ENCODE results near the gene HSPA8. TPM values are rescaled to one million over a fixed set of nuclear protein-coding genes. Genes with fewer than 3 reads are reported as not detected.

The HSPA8 gene
- total and polyA plus RNA-seq, 2 experiments from 2014 or later, result 826 to 2,903 TPM

DNA sequence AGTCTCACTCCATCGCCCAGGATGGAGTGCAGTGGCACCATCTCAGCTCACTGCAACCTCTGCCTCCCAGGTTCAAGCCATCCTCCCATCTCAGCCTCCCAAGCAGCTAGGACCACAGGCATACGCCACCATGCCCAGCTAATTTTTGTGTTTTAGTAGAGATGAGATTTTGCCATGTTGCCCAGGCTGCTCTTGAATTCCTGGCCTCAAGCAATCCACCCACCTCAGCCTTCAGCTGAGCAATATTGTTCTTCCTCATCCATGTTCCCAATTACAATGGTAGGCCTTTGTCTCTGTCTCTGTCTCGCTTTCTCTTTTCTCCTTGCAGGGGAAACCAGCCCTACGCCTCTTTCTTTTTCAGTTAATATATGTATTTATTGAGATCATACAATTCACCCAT, 10.3 kb downstream of the HSPA8 start:
- ATAC-seq, result no peak
- Mint-ChIP-seq H3K4me1 (peaks cover 2% of the 10 kb centered on the region), H3K27ac (no peak overlapping the region), H3K36me3 (ENCODE audit: low read depth) (peaks cover 31% of the 10 kb centered on the region; the same call in 2 of the 3 replicates), H3K9me3 (no peaks in the 10 kb centered on the region; the same call in 2 of the 3 replicates), H3K27me3 (ENCODE audit: insufficient read depth, low read depth, poor library complexity) (peaks cover 17% of the 10 kb centered on the region), H3K4me3 (no peak overlapping the region)
- Histone ChIP-seq H3K36me3 (ENCODE audit: insufficient read depth) (peaks cover 11% of the 10 kb centered on the region), H3F3A (replicated peaks; ENCODE audit: low read depth) (peaks cover 25% of the 10 kb centered on the region), H3K79me2 (replicated peaks; ENCODE audit: insufficient read depth) (no peaks in the 10 kb centered on the region), H2AFZ (no peak overlapping the region), H3K4me1 (ENCODE audit: insufficient read depth) (no peaks in the 10 kb centered on the region; the same call in 1 of the 2 replicates), H3K27me3 (ENCODE audit: insufficient read depth) (no peaks in the 10 kb centered on the region), H3K9me2 (ENCODE audit: insufficient read depth) (no peaks in the 10 kb centered on the region), H3K4me2 (no peak overlapping the region), H3K27ac (ENCODE audit: low read depth) (no peak overlapping the region), H4K20me1 (replicated peaks; ENCODE audit: insufficient read depth) (peaks cover 11% of the 10 kb centered on the region), H3K4me3 (no peak overlapping the region)
- no peak for DNase-seq (ENCODE audit: low spot score)
- TF ChIP-seq JUNB (IDR thresholded peaks at IDR 0.05; ENCODE audit: unreplicated experiment) (no peak), STAT1 (IDR thresholded peaks at IDR 0.05; ENCODE audit: unreplicated experiment) (no peak), EZH2 (IDR thresholded peaks at IDR 0.05; ENCODE audit: low read depth, unreplicated experiment) (no peak), EZH2phosphoT487 (IDR thresholded peaks at IDR 0.05; ENCODE audit: unreplicated experiment) (no peak), ZNF114 (CRISPR knock-in tag; IDR thresholded peaks at IDR 0.05) (no peak), NANOG (IDR thresholded peaks at IDR 0.05; ENCODE audit: borderline replicate concordance) (no peak)
- TF ChIP-seq, protein P1, sequence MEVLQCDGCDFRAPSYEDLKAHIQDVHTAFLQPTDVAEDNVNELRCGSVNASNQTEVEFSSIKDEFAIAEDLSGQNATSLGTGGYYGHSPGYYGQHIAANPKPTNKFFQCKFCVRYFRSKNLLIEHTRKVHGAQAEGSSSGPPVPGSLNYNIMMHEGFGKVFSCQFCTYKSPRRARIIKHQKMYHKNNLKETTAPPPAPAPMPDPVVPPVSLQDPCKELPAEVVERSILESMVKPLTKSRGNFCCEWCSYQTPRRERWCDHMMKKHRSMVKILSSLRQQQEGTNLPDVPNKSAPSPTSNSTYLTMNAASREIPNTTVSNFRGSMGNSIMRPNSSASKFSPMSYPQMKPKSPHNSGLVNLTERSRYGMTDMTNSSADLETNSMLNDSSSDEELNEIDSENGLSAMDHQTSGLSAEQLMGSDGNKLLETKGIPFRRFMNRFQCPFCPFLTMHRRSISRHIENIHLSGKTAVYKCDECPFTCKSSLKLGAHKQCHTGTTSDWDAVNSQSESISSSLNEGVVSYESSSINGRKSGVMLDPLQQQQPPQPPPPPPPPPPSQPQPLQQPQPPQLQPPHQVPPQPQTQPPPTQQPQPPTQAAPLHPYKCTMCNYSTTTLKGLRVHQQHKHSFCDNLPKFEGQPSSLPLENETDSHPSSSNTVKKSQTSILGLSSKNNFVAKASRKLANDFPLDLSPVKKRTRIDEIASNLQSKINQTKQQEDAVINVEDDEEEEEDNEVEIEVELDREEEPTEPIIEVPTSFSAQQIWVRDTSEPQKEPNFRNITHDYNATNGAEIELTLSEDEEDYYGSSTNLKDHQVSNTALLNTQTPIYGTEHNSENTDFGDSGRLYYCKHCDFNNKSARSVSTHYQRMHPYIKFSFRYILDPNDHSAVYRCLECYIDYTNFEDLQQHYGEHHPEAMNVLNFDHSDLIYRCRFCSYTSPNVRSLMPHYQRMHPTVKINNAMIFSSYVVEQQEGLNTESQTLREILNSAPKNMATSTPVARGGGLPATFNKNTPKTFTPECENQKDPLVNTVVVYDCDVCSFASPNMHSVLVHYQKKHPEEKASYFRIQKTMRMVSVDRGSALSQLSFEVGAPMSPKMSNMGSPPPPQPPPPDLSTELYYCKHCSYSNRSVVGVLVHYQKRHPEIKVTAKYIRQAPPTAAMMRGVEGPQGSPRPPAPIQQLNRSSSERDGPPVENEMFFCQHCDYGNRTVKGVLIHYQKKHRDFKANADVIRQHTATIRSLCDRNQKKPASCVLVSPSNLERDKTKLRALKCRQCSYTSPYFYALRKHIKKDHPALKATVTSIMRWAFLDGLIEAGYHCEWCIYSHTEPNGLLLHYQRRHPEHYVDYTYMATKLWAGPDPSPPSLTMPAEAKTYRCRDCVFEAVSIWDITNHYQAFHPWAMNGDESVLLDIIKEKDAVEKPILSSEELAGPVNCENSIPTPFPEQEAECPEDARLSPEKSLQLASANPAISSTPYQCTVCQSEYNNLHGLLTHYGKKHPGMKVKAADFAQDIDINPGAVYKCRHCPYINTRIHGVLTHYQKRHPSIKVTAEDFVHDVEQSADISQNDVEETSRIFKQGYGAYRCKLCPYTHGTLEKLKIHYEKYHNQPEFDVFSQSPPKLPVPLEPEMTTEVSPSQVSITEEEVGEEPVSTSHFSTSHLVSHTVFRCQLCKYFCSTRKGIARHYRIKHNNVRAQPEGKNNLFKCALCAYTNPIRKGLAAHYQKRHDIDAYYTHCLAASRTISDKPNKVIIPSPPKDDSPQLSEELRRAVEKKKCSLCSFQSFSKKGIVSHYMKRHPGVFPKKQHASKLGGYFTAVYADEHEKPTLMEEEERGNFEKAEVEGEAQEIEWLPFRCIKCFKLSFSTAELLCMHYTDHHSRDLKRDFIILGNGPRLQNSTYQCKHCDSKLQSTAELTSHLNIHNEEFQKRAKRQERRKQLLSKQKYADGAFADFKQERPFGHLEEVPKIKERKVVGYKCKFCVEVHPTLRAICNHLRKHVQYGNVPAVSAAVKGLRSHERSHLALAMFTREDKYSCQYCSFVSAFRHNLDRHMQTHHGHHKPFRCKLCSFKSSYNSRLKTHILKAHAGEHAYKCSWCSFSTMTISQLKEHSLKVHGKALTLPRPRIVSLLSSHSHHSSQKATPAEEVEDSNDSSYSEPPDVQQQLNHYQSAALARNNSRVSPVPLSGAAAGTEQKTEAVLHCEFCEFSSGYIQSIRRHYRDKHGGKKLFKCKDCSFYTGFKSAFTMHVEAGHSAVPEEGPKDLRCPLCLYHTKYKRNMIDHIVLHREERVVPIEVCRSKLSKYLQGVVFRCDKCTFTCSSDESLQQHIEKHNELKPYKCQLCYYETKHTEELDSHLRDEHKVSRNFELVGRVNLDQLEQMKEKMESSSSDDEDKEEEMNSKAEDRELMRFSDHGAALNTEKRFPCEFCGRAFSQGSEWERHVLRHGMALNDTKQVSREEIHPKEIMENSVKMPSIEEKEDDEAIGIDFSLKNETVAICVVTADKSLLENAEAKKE (CRISPR knock-in tag; IDR thresholded peaks at IDR 0.05), result no peak
- TF ChIP-seq, protein P2, sequence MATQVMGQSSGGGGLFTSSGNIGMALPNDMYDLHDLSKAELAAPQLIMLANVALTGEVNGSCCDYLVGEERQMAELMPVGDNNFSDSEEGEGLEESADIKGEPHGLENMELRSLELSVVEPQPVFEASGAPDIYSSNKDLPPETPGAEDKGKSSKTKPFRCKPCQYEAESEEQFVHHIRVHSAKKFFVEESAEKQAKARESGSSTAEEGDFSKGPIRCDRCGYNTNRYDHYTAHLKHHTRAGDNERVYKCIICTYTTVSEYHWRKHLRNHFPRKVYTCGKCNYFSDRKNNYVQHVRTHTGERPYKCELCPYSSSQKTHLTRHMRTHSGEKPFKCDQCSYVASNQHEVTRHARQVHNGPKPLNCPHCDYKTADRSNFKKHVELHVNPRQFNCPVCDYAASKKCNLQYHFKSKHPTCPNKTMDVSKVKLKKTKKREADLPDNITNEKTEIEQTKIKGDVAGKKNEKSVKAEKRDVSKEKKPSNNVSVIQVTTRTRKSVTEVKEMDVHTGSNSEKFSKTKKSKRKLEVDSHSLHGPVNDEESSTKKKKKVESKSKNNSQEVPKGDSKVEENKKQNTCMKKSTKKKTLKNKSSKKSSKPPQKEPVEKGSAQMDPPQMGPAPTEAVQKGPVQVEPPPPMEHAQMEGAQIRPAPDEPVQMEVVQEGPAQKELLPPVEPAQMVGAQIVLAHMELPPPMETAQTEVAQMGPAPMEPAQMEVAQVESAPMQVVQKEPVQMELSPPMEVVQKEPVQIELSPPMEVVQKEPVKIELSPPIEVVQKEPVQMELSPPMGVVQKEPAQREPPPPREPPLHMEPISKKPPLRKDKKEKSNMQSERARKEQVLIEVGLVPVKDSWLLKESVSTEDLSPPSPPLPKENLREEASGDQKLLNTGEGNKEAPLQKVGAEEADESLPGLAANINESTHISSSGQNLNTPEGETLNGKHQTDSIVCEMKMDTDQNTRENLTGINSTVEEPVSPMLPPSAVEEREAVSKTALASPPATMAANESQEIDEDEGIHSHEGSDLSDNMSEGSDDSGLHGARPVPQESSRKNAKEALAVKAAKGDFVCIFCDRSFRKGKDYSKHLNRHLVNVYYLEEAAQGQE (IDR thresholded peaks at IDR 0.05; ENCODE audit: unreplicated experiment), result no peak
